ENCODE data around the gene SLC1A2. TPM values are rescaled to one million over a fixed set of nuclear protein-coding genes. Genes with fewer than 3 reads are reported as not detected.
"Not testable (repeated sequence)": the region's sequence is repeated elsewhere in the genome, so short reads cannot be mapped to it uniquely, and the experiment has no call there.

Gene SLC1A2
- polyA plus RNA-seq, 4 donors: 0.27 to 0.92 (median 0.43) TPM

GRCh38 chr11:35232891-35233330 lies 186.4 kb downstream of the SLC1A2 start:
- no peak for DNase-seq (ENCODE audit: low read depth in 4 of 4, low spot score in 2 of 4)

- DNase-seq (ENCODE audit: low read depth in 4 of 4, low spot score in 2 of 4): no peak
Observed at GRCh38 chr11:35231076-35231860, 188.1 kb downstream of the SLC1A2 start.

- DNase-seq (ENCODE audit: low read depth in 4 of 4, low spot score in 2 of 4): no peak
Observed at GRCh38 chr11:35230388-35230787, 189.0 kb downstream of the SLC1A2 start.

GRCh38 chr11:35228328-35228725 lies 191.0 kb downstream of the SLC1A2 start:
- DNase-seq (ENCODE audit: low read depth in 4 of 4, low spot score in 2 of 4): no peak

- DNase-seq (ENCODE audit: low read depth in 4 of 4, low spot score in 2 of 4): no peak
Observed at GRCh38 chr11:35227576-35228327, 191.6 kb downstream of the SLC1A2 start.

GRCh38 chr11:35226756-35227155 lies 192.6 kb downstream of the SLC1A2 start:
- DNase-seq (ENCODE audit: low read depth in 4 of 4, low spot score in 2 of 4): not testable (repeated sequence)

- no peak for DNase-seq (ENCODE audit: low read depth in 4 of 4, low spot score in 2 of 4)
Observed at GRCh38 chr11:35225946-35226520, 193.3 kb downstream of the SLC1A2 start.

- DNase-seq (ENCODE audit: low read depth in 4 of 4, low spot score in 2 of 4): no peak
Observed at GRCh38 chr11:35223991-35224390, 195.4 kb downstream of the SLC1A2 start.

GRCh38 chr11:35223371-35223796 lies 196.0 kb downstream of the SLC1A2 start:
- peak; percentile 41 to 61 (median 56) for DNase-seq (ENCODE audit: low read depth in 4 of 4, low spot score in 2 of 4)

- no peak for DNase-seq (ENCODE audit: low read depth in 4 of 4, low spot score in 2 of 4)
Observed at GRCh38 chr11:35218956-35219355, 200.4 kb downstream of the SLC1A2 start.

- no peak for DNase-seq (ENCODE audit: low read depth in 4 of 4, low spot score in 2 of 4)
Observed at GRCh38 chr11:35216962-35217678, 202.2 kb downstream of the SLC1A2 start.

GRCh38 chr11:35215945-35216344 lies 203.4 kb downstream of the SLC1A2 start:
- no peak for DNase-seq (ENCODE audit: low read depth in 4 of 4, low spot score in 2 of 4)

GRCh38 chr11:35214792-35215193 lies 204.6 kb downstream of the SLC1A2 start:
- DNase-seq (ENCODE audit: low read depth in 4 of 4, low spot score in 2 of 4): no peak

GRCh38 chr11:35214226-35214770 lies 205.1 kb downstream of the SLC1A2 start:
- DNase-seq (ENCODE audit: low read depth in 4 of 4, low spot score in 2 of 4): no peak

- DNase-seq (ENCODE audit: low read depth in 4 of 4, low spot score in 2 of 4): no peak
Observed at GRCh38 chr11:35211952-35212351, 207.4 kb downstream of the SLC1A2 start.

GRCh38 chr11:35210876-35211546 lies 208.3 kb downstream of the SLC1A2 start:
- no peak for DNase-seq (ENCODE audit: low read depth in 4 of 4, low spot score in 2 of 4)

GRCh38 chr11:35208795-35209194 lies 210.6 kb downstream of the SLC1A2 start:
- no peak for DNase-seq (ENCODE audit: low read depth in 4 of 4, low spot score in 2 of 4)

GRCh38 chr11:35207471-35208403 lies 211.6 kb downstream of the SLC1A2 start:
- no peak for DNase-seq (ENCODE audit: low read depth in 4 of 4, low spot score in 2 of 4)

GRCh38 chr11:35206616-35207015 lies 212.7 kb downstream of the SLC1A2 start:
- no peak for DNase-seq (ENCODE audit: low read depth in 4 of 4, low spot score in 2 of 4)

Measured in left renal cortex interstitium (tissue), 4 donors.